ENCODE measurements around the gene RAPGEF5.
"Not testable (repeated sequence)": the region's sequence is repeated elsewhere in the genome, so short reads cannot be mapped to it uniquely, and the experiment has no call there.

Gene RAPGEF5

GRCh38 chr7:22110881-22111280 lies 246.1 kb downstream of the RAPGEF5 start:
- DNase-seq = no peak

DNA sequence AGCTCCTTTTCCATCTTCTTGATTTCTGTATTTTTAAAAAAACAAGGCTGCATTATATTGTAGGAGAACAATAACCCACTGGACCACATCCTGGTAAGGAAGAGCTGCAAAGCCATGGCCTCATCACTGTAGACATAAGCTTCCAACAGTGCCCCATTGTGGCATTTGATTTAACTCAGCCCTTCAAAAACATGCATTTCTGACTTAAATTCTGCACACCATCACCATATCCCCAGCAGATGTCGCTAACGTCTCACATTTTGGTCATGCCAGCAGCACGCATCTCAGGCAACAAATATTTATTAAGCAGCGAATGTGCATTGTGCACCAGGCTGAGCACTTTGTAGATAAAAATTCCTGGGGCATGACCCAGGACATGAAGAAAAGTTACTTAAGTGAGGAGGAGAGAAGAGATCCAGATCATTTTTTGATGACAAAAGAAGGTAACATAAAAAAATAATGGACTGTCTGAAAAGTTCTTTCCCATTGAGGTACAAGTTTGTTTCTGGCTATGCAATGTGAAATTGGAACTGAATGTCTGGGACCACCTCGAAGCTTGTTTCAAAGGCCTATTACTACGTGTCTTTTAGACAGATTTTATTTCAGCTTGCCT lies 246.6 kb downstream of the RAPGEF5 start:
- peak; percentile 57 for DNase-seq

DNA sequence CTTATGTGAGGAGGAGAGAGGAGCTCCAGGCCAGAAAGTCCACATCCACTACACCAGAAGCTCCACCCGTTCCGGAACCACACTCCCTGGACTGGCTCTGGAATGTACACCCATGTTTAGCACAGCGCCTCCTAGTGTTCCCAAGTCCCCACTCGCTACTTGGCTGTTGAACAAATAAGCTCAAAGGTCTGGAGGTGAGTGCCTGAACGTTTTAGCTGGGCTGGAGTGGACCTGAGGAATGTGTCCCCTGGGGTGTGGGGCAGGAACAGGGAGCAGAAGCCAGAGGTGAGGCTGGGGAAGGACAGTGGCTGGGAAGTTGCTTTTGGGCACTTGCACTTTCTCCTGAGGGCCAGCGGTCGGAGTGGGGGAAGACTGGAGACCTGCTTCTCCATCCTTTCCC lies 247.2 kb downstream of the RAPGEF5 start:
- no peak for DNase-seq

- DNase-seq = no peak
These were observed 248.7 kb downstream of the RAPGEF5 start for GRCh38 chr7:22108151-22108845.

DNA sequence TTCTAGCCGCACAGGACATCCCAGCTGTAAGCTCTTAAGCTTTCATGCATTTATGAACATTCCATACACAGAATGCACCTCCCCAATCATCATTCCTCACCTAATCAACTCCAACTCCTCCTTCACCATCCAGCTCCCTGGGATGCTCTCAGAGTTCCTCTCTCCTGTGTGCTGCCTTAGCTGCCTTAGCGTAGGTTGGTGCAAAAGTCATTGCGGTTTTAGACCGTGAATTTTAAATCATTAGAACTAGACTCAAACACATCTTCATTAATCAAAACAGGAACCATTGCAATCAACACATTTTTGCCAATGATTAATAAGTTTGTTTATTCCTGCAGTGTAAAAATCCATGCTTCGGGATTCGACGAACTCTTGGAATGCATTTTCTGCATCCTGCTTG lies 251.4 kb downstream of the RAPGEF5 start:
- no peak for DNase-seq

DNA sequence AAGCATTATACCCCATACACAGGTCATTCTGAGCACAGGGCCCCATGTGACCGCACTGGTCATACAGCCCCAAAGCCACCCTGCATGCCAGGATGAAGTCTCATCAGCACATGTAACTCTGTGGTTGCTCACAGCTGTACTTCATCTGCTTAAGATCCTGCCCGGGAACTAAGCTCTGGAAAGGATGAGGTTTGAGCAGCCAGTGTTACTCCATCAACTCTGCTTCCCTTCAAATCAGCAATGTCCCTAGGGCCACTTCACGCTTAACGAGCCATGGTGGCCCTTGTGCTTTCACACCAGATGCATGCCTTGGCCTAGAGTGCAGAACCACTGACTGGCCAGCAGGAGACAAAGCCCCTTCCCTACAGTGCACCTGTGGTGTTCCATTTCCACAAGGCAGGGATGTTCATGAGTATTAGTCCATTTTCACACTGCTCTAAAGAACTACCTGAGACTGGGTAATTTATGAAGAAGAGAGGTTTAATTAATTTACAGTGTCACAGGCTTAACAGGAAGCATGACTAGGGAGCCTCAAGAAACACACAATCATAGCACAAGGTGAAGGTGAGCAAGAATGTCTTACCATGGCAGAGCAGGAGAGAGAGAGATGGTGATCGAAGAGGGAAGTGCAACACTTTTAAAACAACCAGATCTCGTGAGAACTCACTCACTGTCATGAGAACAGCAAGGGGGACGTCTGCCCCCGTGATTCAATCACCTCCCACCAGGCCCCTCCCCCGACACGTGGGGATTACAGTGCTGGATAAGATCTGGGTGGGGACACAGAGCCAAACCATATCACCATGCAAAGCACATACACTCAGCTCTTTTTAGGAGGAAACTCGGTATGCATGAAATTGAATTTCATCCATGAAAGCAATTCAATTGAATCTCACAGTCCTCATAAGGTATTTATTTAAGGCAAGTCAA lies 262.3 kb downstream of the RAPGEF5 start:
- DNase-seq = no peak

GRCh38 chr7:22093936-22094335 lies 263.0 kb downstream of the RAPGEF5 start:
- no peak for DNase-seq

DNA sequence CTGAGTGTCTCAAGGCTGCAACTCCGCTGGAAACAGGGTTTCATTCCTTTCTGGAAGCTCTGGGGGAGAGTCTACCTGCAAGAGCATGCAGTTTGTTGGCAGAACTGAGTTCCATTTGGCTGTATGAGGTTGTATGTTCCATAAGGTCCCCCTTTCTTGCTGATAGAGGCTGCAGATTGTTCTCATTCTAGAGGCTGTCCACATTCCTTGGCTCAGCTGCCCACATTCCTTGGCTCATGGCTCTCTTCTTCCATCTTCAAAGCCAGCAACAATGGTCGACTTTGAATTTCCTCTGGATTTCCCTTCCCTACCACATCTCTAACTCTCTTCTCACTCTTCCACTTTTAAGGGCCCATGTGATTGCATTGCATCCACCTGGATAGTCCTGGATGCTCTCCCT lies 264.0 kb downstream of the RAPGEF5 start:
- no peak for DNase-seq

- DNase-seq = not testable (repeated sequence)
These were observed 265.9 kb downstream of the RAPGEF5 start for GRCh38 chr7:22090958-22091525.

DNA sequence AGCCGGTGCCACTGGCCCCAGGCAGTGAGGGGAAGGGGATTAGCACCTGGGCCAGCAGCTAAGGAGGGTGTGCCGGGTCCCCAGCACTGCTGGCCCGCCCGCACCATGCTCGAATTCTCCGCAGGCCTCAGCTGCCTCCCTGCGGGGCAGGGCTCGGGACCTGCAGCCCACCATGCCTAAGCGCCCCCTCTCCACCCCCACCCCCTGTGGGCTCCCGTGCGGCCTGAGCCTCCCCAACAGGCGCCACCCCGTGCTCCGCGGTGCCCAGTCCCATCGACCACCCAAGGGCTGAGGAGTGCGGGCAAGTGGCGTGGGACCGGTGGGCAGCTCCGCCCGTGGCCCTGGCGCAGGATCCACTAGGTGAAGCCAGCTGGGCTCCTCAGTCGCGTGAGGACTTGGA lies 266.4 kb downstream of the RAPGEF5 start:
- DNase-seq = no peak

GRCh38 chr7:22090107-22090506 lies 266.8 kb downstream of the RAPGEF5 start:
- no peak for DNase-seq

GRCh38 chr7:22088827-22089226 lies 268.1 kb downstream of the RAPGEF5 start:
- DNase-seq = no peak

DNA sequence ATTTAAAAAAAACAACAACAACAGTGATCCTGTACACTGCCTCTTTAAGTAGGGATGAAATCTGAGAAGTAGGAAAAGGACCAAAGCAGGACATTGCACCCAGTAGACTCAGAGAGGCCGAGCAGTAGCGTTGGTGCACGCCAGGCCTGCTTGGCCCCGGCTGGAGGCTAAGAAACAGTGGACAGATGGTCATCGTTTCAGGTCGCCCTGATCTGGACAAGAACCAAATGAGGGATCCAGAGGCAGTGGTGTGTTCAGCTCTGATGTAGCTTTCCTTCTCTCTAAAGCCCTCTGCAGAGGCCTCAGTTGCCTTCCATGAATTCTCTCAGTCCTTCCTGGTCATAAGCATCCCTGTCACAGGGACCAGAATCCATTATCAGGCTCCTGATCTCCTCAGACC lies 269.1 kb downstream of the RAPGEF5 start:
- no peak for DNase-seq

DNA sequence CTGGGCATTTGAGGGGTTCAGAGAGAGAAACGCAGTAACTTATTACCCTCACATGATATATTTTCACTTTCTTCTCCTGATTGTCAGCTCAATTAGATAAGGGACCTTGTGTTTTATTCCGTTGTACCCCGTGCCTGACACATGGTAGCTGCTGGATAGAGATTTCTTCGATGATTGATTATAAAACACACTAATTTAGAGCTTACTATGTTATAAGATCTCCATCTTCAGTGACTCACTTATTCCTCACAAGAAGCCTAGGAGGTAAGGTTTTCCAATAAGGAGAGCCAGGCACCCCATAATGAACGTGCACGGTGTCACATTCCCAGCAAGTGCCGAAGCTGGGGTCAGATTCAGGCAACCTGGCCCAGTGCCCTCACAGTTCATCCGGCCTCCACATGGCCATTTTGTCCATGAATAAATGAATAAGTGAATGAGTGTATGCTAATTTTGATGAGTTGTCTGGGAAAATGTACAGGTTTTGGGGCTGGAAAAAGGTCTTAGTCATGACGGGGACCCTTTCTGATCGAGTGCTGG lies 273.2 kb downstream of the RAPGEF5 start:
- no peak for DNase-seq

GRCh38 chr7:22082886-22083703 lies 273.9 kb downstream of the RAPGEF5 start:
- peak; percentile 84 for DNase-seq

GRCh38 chr7:22082553-22082885 lies 274.4 kb downstream of the RAPGEF5 start:
- DNase-seq = no peak

DNA sequence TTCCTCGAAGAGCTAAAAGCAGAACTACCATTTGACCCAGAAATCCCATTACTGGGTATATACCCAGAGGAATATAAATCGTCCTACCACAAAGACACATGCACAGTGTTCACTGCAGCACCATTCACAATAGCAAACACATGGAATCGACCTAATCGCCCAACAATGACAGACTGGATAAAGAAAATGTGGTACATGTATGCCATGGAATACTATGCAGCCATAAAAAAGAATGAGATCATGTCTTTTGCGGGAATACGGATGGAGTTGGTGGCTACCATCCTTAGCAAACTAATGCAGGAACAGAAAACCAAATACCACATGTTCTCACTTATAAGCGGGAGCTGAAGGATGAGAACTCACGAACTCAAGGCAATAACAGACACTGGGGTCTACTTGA lies 276.7 kb downstream of the RAPGEF5 start:
- DNase-seq = not testable (repeated sequence)

DNA sequence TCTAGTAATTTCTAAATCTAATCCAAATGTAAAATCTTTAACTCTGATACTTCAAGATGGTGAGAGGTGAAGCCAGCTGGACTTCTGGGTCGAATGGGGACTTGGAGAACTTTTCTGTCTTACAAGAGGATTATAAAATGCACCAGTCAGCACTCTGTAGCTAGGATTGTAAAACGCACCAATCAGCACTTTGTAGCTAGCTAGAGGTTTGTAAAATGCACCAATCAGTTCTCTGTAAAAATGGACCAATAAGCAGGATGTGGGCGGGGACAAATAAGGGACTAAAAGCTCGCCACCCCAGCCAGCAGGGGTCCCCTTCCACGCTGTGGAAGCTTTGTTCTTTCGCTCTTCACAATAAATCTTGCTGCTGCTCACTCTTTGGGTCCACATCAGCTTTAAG lies 278.1 kb downstream of the RAPGEF5 start:
- not testable (repeated sequence) for DNase-seq

DNA sequence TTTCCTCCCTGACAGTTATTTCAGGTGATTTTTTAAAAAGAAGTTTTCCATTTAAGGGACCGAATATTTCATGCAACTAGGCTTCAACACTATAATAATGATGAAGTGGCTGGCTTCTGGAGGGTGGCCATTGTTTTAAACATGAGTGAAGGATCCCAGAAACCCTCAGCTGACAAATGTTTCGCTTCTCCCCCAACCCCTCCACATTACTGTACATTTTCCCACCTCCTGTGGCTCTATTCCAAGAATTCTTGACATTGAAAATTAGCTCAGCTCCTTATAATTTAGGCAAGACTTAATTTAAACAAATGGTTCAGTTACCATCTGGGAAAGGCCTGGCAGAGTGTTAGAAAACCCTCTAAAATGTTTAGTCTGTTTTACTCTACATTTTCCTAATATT lies 281.4 kb downstream of the RAPGEF5 start:
- no peak for DNase-seq

- DNase-seq = no peak
These were observed 282.1 kb downstream of the RAPGEF5 start for GRCh38 chr7:22074897-22075296.
